Measurements from ENCODE around the gene CLDN25. TPM values are rescaled to one million over a fixed set of nuclear protein-coding genes. Genes with fewer than 3 reads are reported as not detected.

Gene CLDN25
- total and polyA plus RNA-seq, 2 donors (not counting 3 experiments of a cell fraction or from before 2014, with no cell fraction given): not detected

- no TSS peak for BruUV-seq (replicated peaks)
- no peaks in the 10 kb centered on the region for H4K20me1 ChIP-seq (replicated peaks; ENCODE audit: control insufficient read depth, extremely low read depth, insufficient read depth, low read length)
- ChIA-PET POLR2A (interaction anchor here (0.6 kb wide), 1 partner anchor 57 kb away, joined by 4 read pairs; no protein-coding TSS in a partner anchor), CTCF (no interaction called here)
- H3K4me2 ChIP-seq (ENCODE audit: insufficient read depth, low read length): no peak overlapping the region
- H3K36me3 ChIP-seq (ENCODE audit: control insufficient read depth in 2 of 2, extremely low read depth in 1 of 2, insufficient read depth in 2 of 2, low read length in 2 of 2): peaks cover 0 to 2% of the 10 kb centered on the region in 2 experiments
- intact Hi-C loops (cut with micrococcal nuclease): loop anchor here (2.0 kb wide), 1 partner anchor 17 kb away; no protein-coding TSS in a partner anchor
- dilution Hi-C loops (cut with MboI; ENCODE audit: extremely low pct_ligation_motif_present, low sequenced_read_pairs): no loop called here
- H3K9me1 ChIP-seq (replicated peaks; ENCODE audit: control insufficient read depth, extremely low read depth, insufficient read depth, low read length): no peaks in the 10 kb centered on the region
- H3K4me3 ChIP-seq (replicated peaks in 1 of 3; ENCODE audit: insufficient read depth in 1 of 3, low read depth in 1 of 3, low read length in 3 of 3): no peak overlapping the region
- no peaks in the 10 kb centered on the region for H3K9me3 ChIP-seq (replicated peaks; ENCODE audit: control insufficient read depth, insufficient read depth, low read length)
- TF ChIP-seq GATA2 (IDR thresholded peaks at IDR 0.05; ENCODE audit: insufficient read depth, insufficient read length, low read depth, low read length) (no peak), CTCF (IDR thresholded peaks at IDR 0.05; ENCODE audit: extremely low read depth in 1 of 2, insufficient read depth in 1 of 2, low read depth in 1 of 2, low read length in 2 of 2) (no peak), JUN (IDR thresholded peaks at IDR 0.05; ENCODE audit: borderline replicate concordance, insufficient read depth, insufficient read length, low read depth) (no peak), POLR2A (IDR thresholded peaks at IDR 0.05; ENCODE audit: low read depth, low read length) (no peak), FOS (IDR thresholded peaks at IDR 0.05; ENCODE audit: borderline replicate concordance, insufficient read depth, low read length) (no peak), POLR2AphosphoS5 (IDR thresholded peaks at IDR 0.05; ENCODE audit: insufficient read depth, low read depth, low read length) (no peak)
- H3K27ac ChIP-seq (ENCODE audit: insufficient read depth, low read depth, low read length): no peak overlapping the region
- no peaks in the 10 kb centered on the region for H3K27me3 ChIP-seq (ENCODE audit: control insufficient read depth in 2 of 2, insufficient read depth in 2 of 2, low read length in 2 of 2)
- H2AFZ ChIP-seq (ENCODE audit: low read depth, low read length): no peak overlapping the region
- H3K9ac ChIP-seq (replicated peaks; ENCODE audit: extremely low read depth, insufficient read depth, low read length): no peak overlapping the region
- FAIRE-seq: no peak
- DNase-seq (ENCODE audit: low read depth, low spot score): no peak
- H3K79me2 ChIP-seq (ENCODE audit: control insufficient read depth, insufficient read depth, low read length): no peaks in the 10 kb centered on the region
- H3K4me1 ChIP-seq (ENCODE audit: control insufficient read depth, extremely low read depth, insufficient read depth, low read length): no peaks in the 10 kb centered on the region
Observed at GRCh38 chr11:113829751-113830150, 50.2 kb downstream of the CLDN25 start.

Small RNA genes lying within 50 kb of the gene (small RNA-seq; reads per million reads assigned to genes)
- gene LRRC37A13P (ENCODE audit: insufficient read depth, insufficient read length, low read depth, low replicate concordance) (not detected), gene RPS29P19 (ENCODE audit: insufficient read depth, insufficient read length, low read depth, low replicate concordance) (not detected)

Other genes with a start within 250 kb of the CLDN25 start
- gene TMPRSS5, start 73.5 kb upstream of the CLDN25 start, total RNA-seq: 0.58 and 0.64 TPM in 2 replicates
- gene TMPRSS5, start 73.5 kb upstream of the CLDN25 start, polyA plus RNA-seq: 0.40 and 0.48 TPM in 2 replicates
- gene ZW10, start 6.1 kb upstream of the CLDN25 start, total RNA-seq: 22.1 and 22.9 TPM in 2 replicates
- 6.4 and 7.5 TPM in 2 replicates for gene ZW10, start 6.1 kb upstream of the CLDN25 start, polyA plus RNA-seq
- gene USP28, start 95.8 kb downstream of the CLDN25 start, total RNA-seq: 29.6 and 30.5 TPM in 2 replicates
- 18.0 and 19.2 TPM in 2 replicates for gene USP28, start 95.8 kb downstream of the CLDN25 start, polyA plus RNA-seq
- not detected in 2 replicates for gene HTR3B, start 125.0 kb downstream of the CLDN25 start, total RNA-seq
- not detected in 2 replicates for gene HTR3B, start 125.0 kb downstream of the CLDN25 start, polyA plus RNA-seq
- not detected in 2 replicates for gene HTR3A, start 195.3 kb downstream of the CLDN25 start, total RNA-seq
- not detected in 2 replicates for gene HTR3A, start 195.3 kb downstream of the CLDN25 start, polyA plus RNA-seq

All from endothelial cell of umbilical vein (primary cell).